Peyer's patch (tissue), 4 donors: ENCODE measurements around the gene SMAD6. TPM values are rescaled to one million over a fixed set of nuclear protein-coding genes. Genes with fewer than 3 reads are reported as not detected.

Experiments
- DNase-seq, 3 donors: peaks; one replicate each; pipeline ENCODE4 v3.0.0-alpha.2; 2017 to 2019
- H3K27ac ChIP-seq, 4 donors: fragments of 200-600 bp; sonication (generic); one replicate each; pipeline ENCODE4 v1.5.1; 2016 to 2019
- H3K27me3 ChIP-seq, 2 donors: fragments of 200-600 bp; sonication (generic); one replicate each; pipeline ENCODE4 v1.5.1; 2019
- H3K36me3 ChIP-seq, 3 donors: fragments of 200-600 bp; sonication (generic); one replicate each; pipeline ENCODE4 v1.5.1; 2016 to 2019
- H3K4me1 ChIP-seq, 4 donors: fragments of 200-600 bp; sonication (generic); one replicate each; pipeline ENCODE4 v1.5.1; 2016 to 2019
- H3K4me3 ChIP-seq, 4 donors: fragments of 200-600 bp; sonication (generic); 1 replicate in 3 of 4; 2 replicates in 1 of 4; pipeline ENCODE4 v1.5.1; 2016 to 2019; ENCODE audit warnings: mild to moderate bottlenecking in 1 of 4
- H3K9me3 ChIP-seq, 4 donors: fragments of 200-600 bp; sonication (generic); one replicate each; pipeline ENCODE4 v1.5.1; 2016 to 2019; ENCODE audit warnings: mild to moderate bottlenecking in 1 of 4
- CTCF ChIP-seq, 6 experiments: fragments of 450-650 bp in 4 of 6; fragments of 200-600 bp in 2 of 6; sonication (generic) in 1 of 6; IDR thresholded peaks; one replicate each; pipeline ENCODE4 v1.5.1; 2017 to 2019; ENCODE audit warnings: antibody characterized with exemption in 6 of 6, mild to moderate bottlenecking in 3 of 6, moderate library complexity in 1 of 6
- POLR2A ChIP-seq, 2 donors: fragments of 450-650 bp; IDR thresholded peaks; one replicate each; pipeline ENCODE4 v1.5.1; 2017; ENCODE audit warnings: antibody characterized with exemption in 2 of 2, mild to moderate bottlenecking in 2 of 2, moderate library complexity in 2 of 2
- total RNA-seq, 4 donors: library from RNA; depleted of rRNA; stranded (reverse); fragments of >200 nt; gene quantifications; one replicate each; pipeline ENCODE4 v1.1.0, GENCODE V29; 2016

SMAD6 gene
- total RNA-seq, 4 donors from 2014 or later = 11.0 to 34.9 (median 25.5) TPM

- H3K27ac ChIP-seq = peak overlapping the region in 1 of 4 donors; percentile 87
- H3K9me3 ChIP-seq = no peaks in the 10 kb centered on the region
- H3K27me3 ChIP-seq = no peaks in the 10 kb centered on the region
- TF ChIP-seq POLR2A (IDR thresholded peaks at IDR 0.05) = no peak
- no peak for TF ChIP-seq CTCF (IDR thresholded peaks at IDR 0.05)
- peaks cover 0 to 7% (median 0%) of the 10 kb centered on the region in 3 donors for H3K36me3 ChIP-seq
- peaks cover 0 to 30% (median 3%) of the 10 kb centered on the region in 4 donors for H3K4me1 ChIP-seq
- peak in 1 of 3 donors; percentile 37 for DNase-seq
- H3K4me3 ChIP-seq = no peak overlapping the region
Measured at GRCh38 chr15:66780973-66781718, 79.1 kb downstream of the SMAD6 start.

GRCh38 chr15:66782785-66783184, 80.7 kb downstream of the SMAD6 start:
- no peak for TF ChIP-seq CTCF (IDR thresholded peaks at IDR 0.05)
- TF ChIP-seq POLR2A (IDR thresholded peaks at IDR 0.05) = no peak
- H3K9me3 ChIP-seq = no peaks in the 10 kb centered on the region
- H3K4me3 ChIP-seq = no peak overlapping the region
- H3K27me3 ChIP-seq = no peaks in the 10 kb centered on the region
- peaks cover 0 to 30% (median 3%) of the 10 kb centered on the region in 4 donors for H3K4me1 ChIP-seq
- DNase-seq = peak in 2 of 3 donors; percentile 23 to 26
- H3K36me3 ChIP-seq = peaks cover 0 to 7% (median 0%) of the 10 kb centered on the region in 3 donors
- H3K27ac ChIP-seq = no peak overlapping the region

- H3K27ac ChIP-seq = no peak overlapping the region
- DNase-seq = peak in 1 of 3 donors; percentile 6
- H3K4me3 ChIP-seq = no peak overlapping the region
- H3K4me1 ChIP-seq = peaks cover 0 to 28% (median 3%) of the 10 kb centered on the region in 4 donors
- H3K27me3 ChIP-seq = no peaks in the 10 kb centered on the region
- H3K36me3 ChIP-seq = peaks cover 0 to 7% (median 0%) of the 10 kb centered on the region in 3 donors
- no peaks in the 10 kb centered on the region for H3K9me3 ChIP-seq
- TF ChIP-seq CTCF (IDR thresholded peaks at IDR 0.05) = no peak
- no peak for TF ChIP-seq POLR2A (IDR thresholded peaks at IDR 0.05)
Measured at GRCh38 chr15:66783314-66783713, 81.3 kb downstream of the SMAD6 start.

- Histone ChIP-seq H3K9me3 (no peaks in the 10 kb centered on the region), H3K27me3 (no peaks in the 10 kb centered on the region), H3K4me3 (no peak overlapping the region), H3K4me1 (peaks cover 0 to 24% (median 3%) of the 10 kb centered on the region in 4 donors), H3K27ac (no peak overlapping the region), H3K36me3 (peaks cover 0 to 7% (median 0%) of the 10 kb centered on the region in 3 donors)
- no peak for TF ChIP-seq CTCF (IDR thresholded peaks at IDR 0.05)
- TF ChIP-seq POLR2A (IDR thresholded peaks at IDR 0.05) = no peak
- DNase-seq = peak in 2 of 3 donors; percentile 23 to 34
Measured at GRCh38 chr15:66783725-66784124, 81.7 kb downstream of the SMAD6 start.

GRCh38 chr15:66784174-66784573, 82.1 kb downstream of the SMAD6 start:
- Histone ChIP-seq H3K4me1 (peaks cover 0 to 19% (median 3%) of the 10 kb centered on the region in 4 donors), H3K36me3 (peaks cover 0 to 7% (median 0%) of the 10 kb centered on the region in 3 donors), H3K27me3 (no peaks in the 10 kb centered on the region), H3K9me3 (no peaks in the 10 kb centered on the region), H3K4me3 (no peak overlapping the region), H3K27ac (no peak overlapping the region)
- DNase-seq = peak in 1 of 3 donors; percentile 13
- TF ChIP-seq POLR2A (IDR thresholded peaks at IDR 0.05) = no peak
- no peak for TF ChIP-seq CTCF (IDR thresholded peaks at IDR 0.05)
